ENCODE data around the gene HSPB7.

Gene HSPB7

DNA sequence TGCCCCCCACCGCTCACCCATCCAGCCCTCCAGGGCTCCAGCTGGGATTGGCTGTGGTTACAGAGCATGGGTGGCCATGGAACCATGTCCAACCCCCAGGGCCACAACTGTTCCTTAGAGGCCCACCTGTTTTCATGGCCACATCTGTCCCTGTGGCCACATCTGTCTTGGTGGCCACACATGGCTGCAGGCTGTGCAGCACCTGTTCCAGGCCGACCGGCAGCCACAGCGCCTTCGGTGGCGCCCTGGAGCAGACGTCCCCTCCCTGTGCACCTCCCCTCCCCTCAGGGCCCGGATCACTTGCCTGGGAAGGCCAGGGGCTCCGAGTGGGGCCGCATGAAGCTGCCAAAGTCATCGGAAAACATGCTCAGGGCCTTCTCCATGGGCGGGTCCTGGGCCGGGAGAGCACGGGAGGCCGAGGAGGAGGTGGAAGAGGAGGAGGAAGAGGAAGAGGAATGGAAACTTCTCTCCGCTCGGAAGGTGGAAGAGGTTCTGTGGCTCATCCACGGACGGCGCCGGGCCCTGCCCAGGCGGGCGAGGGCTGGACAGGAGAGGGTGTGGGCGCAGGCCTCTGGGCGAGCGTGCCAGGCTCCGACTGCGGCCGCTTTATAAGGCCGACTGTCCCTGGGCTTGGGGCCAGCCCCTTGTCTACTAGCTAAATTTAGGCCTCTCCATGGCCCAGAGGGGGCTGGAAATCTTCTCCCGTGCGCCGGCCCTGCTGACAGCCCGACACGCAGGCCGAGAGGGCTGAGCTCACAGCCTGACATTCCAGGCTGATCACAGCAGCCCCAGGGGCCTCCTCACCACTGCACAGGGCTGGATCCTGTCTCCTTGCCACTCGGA lies at the start of gene HSPB7:
Gene HSPB7, minus strand, starts transcription at position 583 of the 843 bp plus-strand sequence. Its CDS starts 80 bp downstream, at position 503.
- ChIA-PET CTCF (interaction anchor here (1.3 to 1.9 kb wide), 3 partner anchors 8 to 226 kb away, joined by 3 to 9 read pairs (median 5); no protein-coding TSS in a partner anchor), POLR2A (no interaction called here)
- TF ChIP-seq CTCF (IDR thresholded peaks at IDR 0.05; ENCODE audit: control extremely low read depth, extremely low read depth, low read depth, missing control alignments): peak; percentile 14
- no peak for DNase-seq (ENCODE audit: extremely low spot score)

DNA sequence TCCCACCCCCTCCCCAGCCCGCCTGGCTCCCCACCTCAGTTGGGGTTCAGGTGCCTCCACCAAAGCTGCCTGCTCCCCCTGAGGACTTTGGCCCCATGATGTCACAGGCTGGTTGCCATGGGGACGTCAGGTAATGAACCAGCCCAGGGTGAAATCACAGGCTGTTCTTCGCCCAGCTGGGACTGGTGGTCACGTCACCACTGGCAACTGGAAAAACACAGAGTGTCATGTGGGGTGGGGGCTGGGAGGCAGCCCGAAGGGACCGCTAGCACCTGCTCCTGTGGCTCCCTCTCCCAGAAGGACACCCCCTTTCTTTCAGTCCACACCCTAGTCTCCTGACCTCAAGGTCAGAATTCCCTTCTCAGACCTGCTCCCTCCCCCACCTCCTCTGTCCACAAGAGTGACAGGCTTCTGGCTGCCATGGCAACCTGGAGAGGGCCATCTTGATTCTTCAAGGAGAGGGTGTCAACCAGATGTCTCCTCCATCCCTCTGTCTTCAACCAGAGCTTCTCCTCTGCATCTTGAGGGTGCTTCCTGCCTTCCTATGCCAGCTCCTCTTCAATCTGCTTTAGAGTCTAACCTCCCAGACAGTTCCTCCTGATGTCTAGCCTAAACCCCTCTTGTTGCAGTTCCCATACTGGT lies 49.4 kb upstream of the HSPB7 start:
- ChIA-PET CTCF (interaction anchor here (1.2 to 1.8 kb wide), 4 partner anchors 11 to 15 kb away, joined by 3 to 7 read pairs (median 5); no protein-coding TSS in a partner anchor), POLR2A (no interaction called here)
- no peak for TF ChIP-seq CTCF (IDR thresholded peaks at IDR 0.05; ENCODE audit: control extremely low read depth, extremely low read depth, low read depth, missing control alignments)
- DNase-seq (ENCODE audit: extremely low spot score): no peak

- no peak for TF ChIP-seq CTCF (IDR thresholded peaks at IDR 0.05; ENCODE audit: control extremely low read depth, extremely low read depth, low read depth, missing control alignments)
- ChIA-PET CTCF (interaction anchor here (1.2 to 1.8 kb wide), 3 partner anchors 11 to 16 kb away, joined by 4 to 7 read pairs (median 6); no protein-coding TSS in a partner anchor), POLR2A (no interaction called here)
- no peak for DNase-seq (ENCODE audit: extremely low spot score)
Measured at GRCh38 chr1:16066245-16066644, 48.4 kb upstream of the HSPB7 start.

DNA sequence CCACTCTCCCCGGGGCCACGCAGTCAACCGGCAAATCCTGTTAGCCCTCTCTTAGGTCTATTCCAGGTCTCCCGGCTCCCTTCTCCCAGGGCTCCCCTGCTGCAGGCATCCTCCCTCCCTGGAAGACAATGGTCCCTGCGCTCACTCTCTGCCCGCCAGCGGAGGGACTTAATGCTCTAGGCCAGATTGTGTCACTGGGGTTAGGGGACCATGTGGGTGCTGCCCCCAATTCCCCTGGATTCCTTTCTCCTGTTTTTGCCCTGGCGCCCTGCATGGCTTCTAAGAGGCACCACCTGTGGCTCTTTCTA lies 47.4 kb upstream of the HSPB7 start:
- ChIA-PET CTCF (interaction anchor here (1.1 to 1.7 kb wide), 4 partner anchors 9 to 274 kb away, joined by 4 to 7 read pairs (median 4); no protein-coding TSS in a partner anchor), POLR2A (no interaction called here)
- DNase-seq (ENCODE audit: extremely low spot score): no peak
- TF ChIP-seq CTCF (IDR thresholded peaks at IDR 0.05; ENCODE audit: control extremely low read depth, extremely low read depth, low read depth, missing control alignments): no peak

GRCh38 chr1:16064536-16065268 lies 46.9 kb upstream of the HSPB7 start:
- DNase-seq (ENCODE audit: extremely low spot score): no peak
- POLR2A ChIA-PET: no interaction called here
- no peak for TF ChIP-seq CTCF (IDR thresholded peaks at IDR 0.05; ENCODE audit: control extremely low read depth, extremely low read depth, low read depth, missing control alignments)
- CTCF ChIA-PET: interaction anchor here (0.7 to 1.7 kb wide), 5 partner anchors 9 to 273 kb away, joined by 4 to 7 read pairs (median 4); no protein-coding TSS in a partner anchor

DNA sequence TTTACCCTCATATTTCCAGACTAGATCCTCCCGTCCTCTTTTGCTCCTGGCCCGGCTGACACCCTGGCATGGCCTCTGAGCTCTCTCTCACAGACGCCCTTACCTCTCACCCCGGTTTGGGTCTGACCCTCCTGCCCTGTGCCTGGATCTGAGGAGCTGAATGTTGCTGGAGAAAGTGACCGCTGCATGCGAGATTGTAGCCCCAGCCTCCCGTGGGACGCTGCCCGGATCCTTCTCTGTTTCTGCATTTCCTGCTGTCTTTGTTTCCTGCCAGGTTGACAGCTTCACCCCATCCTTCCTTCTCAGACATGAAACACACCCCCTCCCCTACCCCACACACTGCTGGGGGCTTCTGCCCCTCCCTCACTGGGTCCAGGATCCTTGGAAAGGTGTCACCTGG lies 46.1 kb upstream of the HSPB7 start:
- POLR2A ChIA-PET: no interaction called here
- no peak for TF ChIP-seq CTCF (IDR thresholded peaks at IDR 0.05; ENCODE audit: control extremely low read depth, extremely low read depth, low read depth, missing control alignments)
- no peak for DNase-seq (ENCODE audit: extremely low spot score)
- CTCF ChIA-PET: interaction anchor here (0.7 to 1.7 kb wide), 2 partner anchors 8 to 18 kb away, joined by 4 to 7 read pairs; no protein-coding TSS in a partner anchor
